K562 (cell line): Measurements from ENCODE around the gene PSAP. TPM values are rescaled to one million over a fixed set of nuclear protein-coding genes. Genes with fewer than 3 reads are reported as not detected.

Source experiments
- ARID4B ChIP-seq: sonication (generic); formaldehyde crosslinking; IDR thresholded peaks from 2 replicates; pipeline ENCODE4 v1.8.0; 2022; ENCODE audit warnings: mild to moderate bottlenecking, missing genetic modification reagents
- ETS1 ChIP-seq: conservative IDR thresholded peaks from 2 replicates; pipeline ENCODE4 v1.6.1; 2011; ENCODE audit warnings: low read depth, mild to moderate bottlenecking, low read length; ENCODE audit not compliant: control insufficient read depth
- GTF2E2 ChIP-seq: fragments of 200-800 bp; sonication (Bioruptor generic); IDR thresholded peaks from 2 replicates; pipeline ENCODE4 v1.6.1; 2016; ENCODE audit warnings: missing genetic modification characterization, missing compliant biosample characterization
- HMGXB4 ChIP-seq: sonication (generic); formaldehyde crosslinking; IDR thresholded peaks from 2 replicates; pipeline ENCODE4 v1.8.1; 2023; ENCODE audit warnings: mild to moderate bottlenecking, missing genetic modification reagents
- NCOA4 ChIP-seq: fragments of 450-650 bp; IDR thresholded peaks from 2 replicates; pipeline ENCODE4 v1.6.1; 2018; ENCODE audit warnings: mild to moderate bottlenecking; ENCODE audit not compliant: partially characterized antibody
- PCBP1 ChIP-seq: fragments of 200-400 bp; formaldehyde crosslinking; IDR thresholded peaks from 2 replicates; pipeline ENCODE4 v1.6.1; 2018; ENCODE audit warnings: mild to moderate bottlenecking, low read depth, low read length; ENCODE audit not compliant: poor library complexity, severe bottlenecking
- RFX1 ChIP-seq: fragments of 450-650 bp; IDR thresholded peaks from 2 replicates; pipeline ENCODE4 v1.6.1; 2016; ENCODE audit warnings: mild to moderate bottlenecking, moderate library complexity
- RNF219 ChIP-seq: fragments of 250-450 bp; sonication (Bioruptor Pico); IDR thresholded peaks from 2 replicates; pipeline ENCODE4 v1.5.0; 2022; ENCODE audit warnings: mild to moderate bottlenecking
- ZHX1 ChIP-seq: fragments of 150-350 bp; conservative IDR thresholded peaks from 2 replicates; pipeline ENCODE4 v1.6.1; 2014; ENCODE audit warnings: low read length
- ZNF121 ChIP-seq: sonication (generic); formaldehyde crosslinking; conservative IDR thresholded peaks from 2 replicates; pipeline ENCODE4 v1.8.0; 2022; ENCODE audit warnings: missing genetic modification reagents
- polyA plus RNA-seq, 8 experiments: library from polyadenylated mRNA; depleted of rRNA in 4 of 8; stranded (reverse) in 5 of 8; unstranded in 3 of 8; fragments of >200 nt; fragmentation: Nextera tagmentation in 2 of 8; fragmentation: Illumina TruSeq in 1 of 8; extraction: Ambion mirVana in 2 of 8; extraction: Trizol in 1 of 8; gene quantifications; 2 replicates each; pipeline versions ENCODE4 v1.2.1 to v1.2.3, GENCODE V29; 2011 to 2014; ENCODE audit warnings: inconsistent platforms in 1 of 8, missing spikeins in 1 of 8
- total RNA-seq, 7 experiments: library from RNA; depleted of rRNA in 6 of 7; stranded (reverse); fragments of >200 nt in 6 of 7; fragmentation: Illumina TruSeq in 2 of 7; extraction: Trizol in 2 of 7; gene quantifications; 2 replicates each; pipeline versions ENCODE4 v1.2.1 to v1.2.3, GENCODE V29; 2011 to 2021; ENCODE audit warnings: low replicate concordance in 1 of 7

The PSAP gene
- total and polyA plus RNA-seq, 9 of the 15 experiments (the other 6 are each of a cell fraction or from before 2014, with no cell fraction given), result 245 to 700 (median 429) TPM

GRCh38 chr10:71882813-71883659, 32.0 kb upstream of the PSAP start (continued):
- TF ChIP-seq ZHX1, result no peak
- TF ChIP-seq ZNF121, result no peak
- TF ChIP-seq RNF219, result no peak
- TF ChIP-seq ARID4B, result no peak
- no peak for TF ChIP-seq HMGXB4 (CRISPR knock-in tag)
- no peak for TF ChIP-seq ETS1
- no peak for TF ChIP-seq NCOA4
- TF ChIP-seq PCBP1, result no peak
- no peak for TF ChIP-seq RFX1
- TF ChIP-seq GTF2E2 (tag), result no peak
